T47D (cell line): Measurements from ENCODE around the gene NF1.
"Not testable (repeated sequence)": the region's sequence is repeated elsewhere in the genome, so short reads cannot be mapped to it uniquely, and the experiment has no call there.

Source experiments
- DNase-seq, 2 experiments: peaks; one replicate each; pipeline versions ENCODE4 v3.0.0 to v3.0.0-alpha.2; 2011 to 2012; ENCODE audit warnings: low read depth in 1 of 2, low spot score in 1 of 2
- JUND ChIP-seq: IDR thresholded peaks from 2 replicates; pipeline ENCODE4 v1.6.1; 2012; ENCODE audit warnings: low read depth
- in situ Hi-C: cut with HindIII; loops from 2 replicates; pipeline ENCODE4 v1.10.0; 2016; ENCODE audit warnings: low sequenced_read_pairs, low pct_unique_long_range_greater_than_20kb

The NF1 gene

GRCh38 chr17:31095236-31096105, 694 bp downstream of the NF1 start:
- peak in 1 of 2 experiments; percentile 55 for DNase-seq
- in situ Hi-C loops = no loop called here
- no peak for TF ChIP-seq JUND

- in situ Hi-C loops = no loop called here
- no peak for TF ChIP-seq JUND
- DNase-seq = no peak
Observed at GRCh38 chr17:31096106-31096436, 1.3 kb downstream of the NF1 start.

- DNase-seq = no peak
- no peak for TF ChIP-seq JUND
- in situ Hi-C loops = no loop called here
Observed at GRCh38 chr17:31099016-31099415, 4.2 kb downstream of the NF1 start.

- DNase-seq = no peak
- in situ Hi-C loops = no loop called here
- no peak for TF ChIP-seq JUND
Observed at GRCh38 chr17:31100840-31101459, 6.2 kb downstream of the NF1 start.

DNA sequence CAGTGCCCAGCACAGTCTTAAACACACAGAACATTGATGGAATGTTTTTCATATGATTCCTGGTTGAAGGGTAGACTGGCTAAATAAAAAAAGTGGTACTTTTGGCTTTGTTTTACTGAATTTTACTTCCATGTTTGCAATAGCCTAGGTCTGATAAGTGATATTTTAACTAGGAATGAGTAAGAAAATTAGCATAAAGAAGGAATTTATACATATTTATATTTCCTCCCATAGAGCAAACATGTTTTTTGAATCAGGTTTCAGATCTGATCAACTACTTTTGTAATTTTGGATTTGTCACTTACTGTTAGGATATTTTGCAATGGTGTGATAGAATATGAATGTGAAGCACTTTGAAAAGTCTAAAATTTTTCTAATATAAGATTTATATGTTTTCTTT, 7.2 kb downstream of the NF1 start:
- in situ Hi-C loops = no loop called here
- no peak for DNase-seq
- no peak for TF ChIP-seq JUND

DNA sequence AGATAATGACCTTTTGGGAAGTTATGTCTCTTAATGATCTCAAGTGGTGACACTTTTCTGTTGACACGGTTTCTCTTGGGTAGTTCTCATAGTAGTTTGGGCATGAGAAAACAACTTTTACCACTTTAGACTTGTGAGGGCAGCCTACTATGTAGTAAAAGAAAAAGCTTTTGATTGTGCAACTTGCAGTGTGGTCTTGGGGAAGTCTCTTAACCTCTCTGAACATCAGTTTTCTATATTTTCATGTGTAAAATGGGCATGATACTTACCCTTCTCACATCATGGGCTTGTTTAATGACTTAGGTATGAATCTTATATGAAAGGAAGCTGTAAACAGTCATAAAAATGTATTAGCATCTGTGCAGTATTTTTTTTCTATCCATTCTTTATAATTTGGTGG, 11.2 kb downstream of the NF1 start:
- no peak for DNase-seq
- TF ChIP-seq JUND = no peak
- in situ Hi-C loops = no loop called here

- no peak for TF ChIP-seq JUND
- DNase-seq = no peak
- in situ Hi-C loops = no loop called here
Observed at GRCh38 chr17:31111183-31111582, 16.4 kb downstream of the NF1 start.

DNA sequence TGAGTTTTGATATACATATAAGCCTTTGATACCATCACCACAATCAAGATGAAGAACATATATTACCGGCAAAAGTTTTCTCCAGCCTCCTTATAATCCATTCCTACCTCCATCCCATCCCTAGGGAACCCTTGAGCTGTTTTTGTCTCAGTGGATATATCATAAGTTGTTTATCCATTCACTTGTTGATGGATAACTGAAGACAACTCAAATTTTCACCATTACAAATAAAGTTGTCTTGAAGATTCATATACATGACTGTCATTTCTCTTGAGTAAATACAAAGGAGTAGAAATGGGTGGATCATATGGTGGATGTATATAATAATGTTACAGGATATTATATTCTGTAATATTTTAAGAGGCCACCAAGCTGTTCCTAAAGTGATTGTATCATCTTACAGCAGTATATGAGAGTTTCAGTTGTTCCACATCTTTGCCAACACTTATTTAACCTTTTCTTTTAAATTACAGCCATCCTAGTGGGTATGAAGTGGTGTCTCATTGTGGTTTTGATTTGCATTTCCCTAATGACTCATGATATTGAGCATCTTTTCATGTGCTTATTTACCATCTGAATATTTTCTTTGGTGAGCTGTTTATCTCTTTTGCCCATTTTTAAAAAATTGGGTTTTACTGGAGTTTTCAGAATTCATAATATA, 17.4 kb downstream of the NF1 start:
- no peak for DNase-seq
- in situ Hi-C loops = no loop called here
- no peak for TF ChIP-seq JUND

DNA sequence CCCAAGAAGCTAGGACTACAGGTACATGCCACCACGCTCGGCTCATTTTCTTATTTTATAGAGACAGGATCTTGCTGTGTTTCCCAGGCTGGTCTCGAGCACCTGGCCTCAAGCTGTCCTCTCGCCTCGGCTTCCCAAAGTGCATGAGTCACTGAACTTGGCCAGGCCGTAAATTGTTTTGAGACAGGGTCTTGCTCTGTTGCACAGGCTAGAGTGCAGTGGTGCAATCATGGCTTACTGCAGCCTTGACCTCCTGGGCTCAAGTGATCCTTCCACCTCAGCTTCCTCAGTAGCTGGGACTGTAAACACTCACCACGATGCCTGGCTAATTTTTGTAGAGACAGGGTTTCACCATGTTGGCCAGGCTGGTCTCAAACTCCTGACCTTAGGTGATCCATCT, 18.6 kb downstream of the NF1 start:
- DNase-seq, in situ Hi-C loops: not testable (repeated sequence)

DNA sequence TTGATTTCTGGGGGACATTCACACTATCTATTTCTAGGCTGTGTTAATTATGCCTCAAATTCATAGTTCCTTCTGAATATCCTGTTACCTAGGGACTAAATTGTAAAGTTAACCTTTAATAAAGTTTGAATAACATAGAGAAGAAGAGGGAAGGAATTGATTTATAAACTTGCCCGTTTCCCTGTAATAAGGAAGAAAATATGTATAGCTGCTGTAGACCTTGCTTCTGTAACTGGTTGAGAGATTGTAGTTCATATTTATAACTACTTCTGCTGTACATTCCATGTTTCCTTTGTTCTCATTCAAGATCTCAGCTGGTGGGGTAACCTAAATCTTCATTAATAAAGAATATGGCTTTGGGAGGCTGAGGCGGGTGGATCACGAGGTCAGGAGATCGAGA, 19.2 kb downstream of the NF1 start:
- in situ Hi-C loops = no loop called here
- no peak for TF ChIP-seq JUND
- DNase-seq = no peak

DNA sequence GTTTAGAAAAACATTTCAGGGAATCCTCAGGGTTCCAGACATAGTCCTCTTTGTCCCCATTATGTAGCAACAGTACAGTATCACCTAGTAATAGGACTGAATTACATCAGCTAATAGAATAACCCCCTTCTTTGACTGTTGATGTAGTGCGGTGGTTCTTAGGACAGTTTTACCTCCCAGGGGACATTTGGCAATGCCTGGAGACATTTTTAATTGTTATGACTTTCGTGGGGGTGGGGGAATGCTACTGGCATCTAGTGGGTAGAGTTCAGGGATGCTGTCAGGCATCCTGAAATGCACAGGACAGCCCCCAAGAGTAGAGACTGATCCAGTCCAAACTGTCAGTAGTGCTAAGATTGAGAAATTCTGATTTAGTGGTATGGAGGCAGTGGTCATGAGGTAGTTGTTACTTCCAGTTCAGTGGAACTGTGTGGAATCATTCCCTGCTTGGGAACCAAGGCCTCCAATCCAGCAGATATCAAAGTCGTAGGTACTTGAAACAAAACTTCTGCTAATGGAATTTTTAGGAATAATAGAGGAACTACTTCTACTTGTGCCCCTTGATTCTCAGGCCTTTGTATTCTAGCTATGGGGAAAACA, 20.3 kb downstream of the NF1 start:
- TF ChIP-seq JUND = no peak

GRCh38 chr17:31116167-31116566, 21.4 kb downstream of the NF1 start:
- DNase-seq = no peak
- in situ Hi-C loops = no loop called here
- TF ChIP-seq JUND = no peak

More for the DNA sequence above, 20.3 kb downstream of the NF1 start:
- in situ Hi-C loops = no loop called here
- DNase-seq = no peak

- in situ Hi-C loops = no loop called here
- DNase-seq = no peak
- TF ChIP-seq JUND = no peak
Observed at GRCh38 chr17:31122746-31123145, 28.0 kb downstream of the NF1 start.
